IMR-90 (cell line): ENCODE measurements around the gene FRMPD4. TPM values are rescaled to one million over a fixed set of nuclear protein-coding genes. Genes with fewer than 3 reads are reported as not detected.

Experiments
- ATAC-seq: fragments of 200-7000 bp; cut with Tn5 transposase; 2 replicates; pipeline ENCODE4 v1.9.1; 2020; ENCODE audit warnings: low read depth, mild to moderate bottlenecking, moderate library complexity
- BruUV-seq: library from RNA; stranded (reverse); fragments of 400-500 nt; replicated peaks from 2 replicates; lab custom pipeline; 2021; lab: Mats Ljungman, UMichigan
- CTCF ChIA-PET: fragments of 300-600 bp; formaldehyde crosslinking; extraction: SDS; loops from one replicate; lab custom pipeline; 2021; ENCODE audit warnings: antibody characterized with exemption; lab: Yijun Ruan, JAX
- POLR2A ChIA-PET: fragments of 300-600 bp; sonication (Branson Sonifier 250); formaldehyde crosslinking; loops from one replicate; lab custom pipeline; 2022; ENCODE audit warnings: antibody characterized with exemption; ENCODE audit not compliant: unreplicated experiment; lab: Charles Lee
- DNase-seq: peaks from one replicate; pipeline ENCODE4 v3.0.0; 2013
- H2AFZ ChIP-seq: replicated peaks from 2 replicates; pipeline ENCODE3; 2013; ENCODE audit warnings: low read length, mild to moderate bottlenecking; ENCODE audit not compliant: poor library complexity
- H2AK5ac ChIP-seq: 2 replicates; pipeline ENCODE4 v1.6.1; 2013; ENCODE audit warnings: low read depth, low read length, inconsistent platforms
- H2AK9ac ChIP-seq: replicated peaks from 2 replicates; pipeline ENCODE3; 2013; ENCODE audit warnings: mild to moderate bottlenecking, low read depth, low read length, moderate library complexity; ENCODE audit not compliant: poor library complexity
- H2BK120ac ChIP-seq: 2 replicates; pipeline ENCODE4 v1.6.1; 2013; ENCODE audit warnings: low read depth, low read length, inconsistent platforms
- H2BK15ac ChIP-seq: 3 replicates; pipeline ENCODE4 v1.6.1; 2013; ENCODE audit warnings: low read depth, low read length, inconsistent platforms
- H2BK20ac ChIP-seq: 2 replicates; pipeline ENCODE4 v1.6.1; 2013; ENCODE audit warnings: low read depth, mild to moderate bottlenecking, inconsistent platforms, low read length, moderate library complexity
- H2BK5ac ChIP-seq: 2 replicates; pipeline ENCODE4 v1.6.1; 2013; ENCODE audit warnings: mild to moderate bottlenecking, low read depth, low read length, inconsistent platforms; ENCODE audit not compliant: poor library complexity, severe bottlenecking
- H3K14ac ChIP-seq: replicated peaks from 2 replicates; pipeline ENCODE4 v1.6.1; 2013; ENCODE audit warnings: low read depth, low read length, inconsistent platforms
- H3K18ac ChIP-seq: 2 replicates; pipeline ENCODE4 v1.6.1; 2013; ENCODE audit warnings: low read depth, low read length, control low read depth
- H3K23ac ChIP-seq: 2 replicates; pipeline ENCODE4 v1.6.1; 2013; ENCODE audit warnings: low read depth, low read length, inconsistent platforms
- H3K27ac ChIP-seq: 2 replicates; pipeline ENCODE4 v1.5.1; 2013; ENCODE audit warnings: mild to moderate bottlenecking, control low read depth, low read length; ENCODE audit not compliant: insufficient read depth
- H3K27me3 ChIP-seq: 2 replicates; pipeline ENCODE4 v1.6.1; 2013; ENCODE audit warnings: low read length; ENCODE audit not compliant: control insufficient read depth, insufficient read depth
- H3K36me3 ChIP-seq: 2 replicates; pipeline ENCODE4 v1.6.1; 2013; ENCODE audit warnings: low read length, mixed read lengths; ENCODE audit not compliant: control insufficient read depth, insufficient read depth
- H3K4ac ChIP-seq: 2 replicates; pipeline ENCODE4 v1.6.1; 2013; ENCODE audit warnings: low read depth, low read length, inconsistent platforms
- H3K4me1 ChIP-seq: 2 replicates; pipeline ENCODE4 v1.6.1; 2013; ENCODE audit warnings: low read length, mixed read lengths; ENCODE audit not compliant: control insufficient read depth, insufficient read depth
- H3K4me2 ChIP-seq: 2 replicates; pipeline ENCODE4 v1.6.1; 2013; ENCODE audit warnings: low read depth, mild to moderate bottlenecking, control low read depth, low read length, moderate library complexity
- H3K4me3 ChIP-seq: 2 replicates; pipeline ENCODE4 v1.5.1; 2013; ENCODE audit warnings: low read depth, mild to moderate bottlenecking, control low read depth, low read length, moderate library complexity; ENCODE audit not compliant: insufficient read depth
- H3K56ac ChIP-seq: 2 replicates; pipeline ENCODE4 v1.6.1; 2013; ENCODE audit warnings: low read length, inconsistent platforms; ENCODE audit not compliant: insufficient read depth; ENCODE audit errors: extremely low read depth
- H3K79me1 ChIP-seq, 2 experiments: 2 replicates each; pipeline ENCODE4 v1.6.1; 2013; ENCODE audit warnings: low read length in 2 of 2, inconsistent platforms in 1 of 2, low read depth in 1 of 2
- H3K9ac ChIP-seq: 2 replicates; pipeline ENCODE4 v1.6.1; 2013; ENCODE audit warnings: low read depth, low read length, control low read depth
- H3K9me1 ChIP-seq: 2 replicates; pipeline ENCODE4 v1.6.1; 2013; ENCODE audit warnings: low read length, inconsistent platforms; ENCODE audit not compliant: insufficient read depth
- H3K9me3 ChIP-seq: 2 replicates; pipeline ENCODE4 v1.6.1; 2013; ENCODE audit warnings: low read length; ENCODE audit not compliant: control insufficient read depth, insufficient read depth
- H4K20me1 ChIP-seq: 2 replicates; pipeline ENCODE4 v1.6.1; 2013; ENCODE audit warnings: low read length, inconsistent platforms; ENCODE audit not compliant: insufficient read depth
- H4K5ac ChIP-seq: 2 replicates; pipeline ENCODE4 v1.6.1; 2013; ENCODE audit warnings: mild to moderate bottlenecking, low read depth, low read length, control low read depth
- H4K8ac ChIP-seq, 2 experiments: 2 replicates each; pipeline ENCODE4 v1.6.1; 2013; ENCODE audit warnings: low read depth in 2 of 2, low read length in 2 of 2, control low read depth in 1 of 2, inconsistent platforms in 1 of 2
- H4K91ac ChIP-seq: 2 replicates; pipeline ENCODE4 v1.6.1; 2013; ENCODE audit warnings: low read depth, low read length, inconsistent platforms; ENCODE audit not compliant: insufficient read depth
- ELK1 ChIP-seq: fragments of 150-350 bp; IDR thresholded peaks from 2 replicates; pipeline ENCODE4 v1.6.1; 2016; ENCODE audit warnings: low read depth, mild to moderate bottlenecking, low read length, moderate library complexity, borderline replicate concordance
- FOS ChIP-seq: fragments of 150-350 bp; IDR thresholded peaks from 2 replicates; pipeline ENCODE4 v1.6.1; 2016; ENCODE audit warnings: low read depth, low read length
- MAFK ChIP-seq: IDR thresholded peaks from 2 replicates; pipeline ENCODE4 v1.6.1; 2012; ENCODE audit warnings: low read depth, low read length, improper control_type of control experiment
- MAZ ChIP-seq: IDR thresholded peaks from 2 replicates; pipeline ENCODE4 v1.6.1; 2012; ENCODE audit warnings: low read depth, mild to moderate bottlenecking, low read length, improper control_type of control experiment, moderate library complexity, borderline replicate concordance
- MXI1 ChIP-seq: IDR thresholded peaks from 2 replicates; pipeline ENCODE4 v1.6.1; 2012; ENCODE audit warnings: low read depth, mild to moderate bottlenecking, low read length, moderate library complexity, borderline replicate concordance
- NFE2L2 ChIP-seq: fragments of 150-350 bp; IDR thresholded peaks from 2 replicates; pipeline ENCODE4 v1.6.1; 2016; ENCODE audit warnings: low read depth, mild to moderate bottlenecking, low read length
- RAD21 ChIP-seq: IDR thresholded peaks from 2 replicates; pipeline ENCODE4 v1.6.1; 2012; ENCODE audit warnings: low read length, improper control_type of control experiment
- RFX5 ChIP-seq: IDR thresholded peaks from 2 replicates; pipeline ENCODE4 v1.8.0; 2012; ENCODE audit warnings: low read depth, mild to moderate bottlenecking, low read length, moderate library complexity
- WGBS, 2 experiments: methylation state at CpG; one replicate each; pipeline versions ENCODE4 v1.1.5 to v1.1.7; 2013; ENCODE audit warnings: missing lambda C conversion rate in 2 of 2; ENCODE audit not compliant: insufficient read length in 1 of 2; ENCODE audit errors: extremely low coverage in 2 of 2; 5-methylcytosine and 5-hydroxymethylcytosine counted together
- dilution Hi-C: fragments of 300-500 bp; cut with HindIII; formaldehyde crosslinking; loops from one replicate; pipeline ENCODE4 v1.14.3; 2018; ENCODE audit warnings: low sequenced_read_pairs; ENCODE audit not compliant: unreplicated experiment
- in situ Hi-C: fragments of 300-500 bp; cut with MboI; formaldehyde crosslinking; loops from 3 replicates; pipeline ENCODE4 v1.14.3; 2019; ENCODE audit warnings: low sequenced_read_pairs, inconsistent platforms, mixed read lengths
- intact Hi-C: fragments of 100-400 bp; cut with micrococcal nuclease; formaldehyde crosslinking; loops from 2 replicates; pipeline ENCODE4 v1.10.0; 2022
- polyA plus RNA-seq, 3 experiments: library from polyadenylated mRNA; depleted of rRNA; stranded (reverse); fragments of >200 nt; gene quantifications; 2 replicates each; pipeline ENCODE4 v1.2.3, GENCODE V29; 2012; ENCODE audit warnings: low replicate concordance in 1 of 3
- total RNA-seq: library from RNA; depleted of rRNA; stranded (reverse); fragments of >200 nt; gene quantifications from 2 replicates; pipeline ENCODE4 v1.2.3, GENCODE V29; 2012
- TF ChIP-seq, protein P1 (sequence below): conservative IDR thresholded peaks from 2 replicates; pipeline ENCODE4 v1.5.1; 2012; ENCODE audit warnings: mild to moderate bottlenecking, low read depth, low read length, improper control_type of control experiment

Gene FRMPD4
- total and polyA plus RNA-seq, 2 of the 4 experiments (the other 2 are of a cell fraction) = 0.53 to 1.1 TPM

- H3K9me1 ChIP-seq = peaks cover 3% of the 10 kb centered on the region; the same call in 1 of the 2 replicates
- dilution Hi-C loops (no loop called here), intact Hi-C loops (loop anchor here (5.0 kb wide), 1 partner anchor 204 kb away; no protein-coding TSS in a partner anchor), in situ Hi-C loops (no loop called here)
- peaks cover 3% of the 10 kb centered on the region for H3K4me1 ChIP-seq
- ChIA-PET POLR2A (no interaction called here), CTCF (no interaction called here)
- H2BK5ac ChIP-seq = peak overlapping the region; percentile 8
- H3K27me3 ChIP-seq = no peaks in the 10 kb centered on the region
- no peak overlapping the region for H3K4me2 ChIP-seq
- H4K8ac ChIP-seq = peak overlapping the region; percentile 28 to 82; a peak in 3 of 4 replicates
- TF ChIP-seq, protein P1, sequence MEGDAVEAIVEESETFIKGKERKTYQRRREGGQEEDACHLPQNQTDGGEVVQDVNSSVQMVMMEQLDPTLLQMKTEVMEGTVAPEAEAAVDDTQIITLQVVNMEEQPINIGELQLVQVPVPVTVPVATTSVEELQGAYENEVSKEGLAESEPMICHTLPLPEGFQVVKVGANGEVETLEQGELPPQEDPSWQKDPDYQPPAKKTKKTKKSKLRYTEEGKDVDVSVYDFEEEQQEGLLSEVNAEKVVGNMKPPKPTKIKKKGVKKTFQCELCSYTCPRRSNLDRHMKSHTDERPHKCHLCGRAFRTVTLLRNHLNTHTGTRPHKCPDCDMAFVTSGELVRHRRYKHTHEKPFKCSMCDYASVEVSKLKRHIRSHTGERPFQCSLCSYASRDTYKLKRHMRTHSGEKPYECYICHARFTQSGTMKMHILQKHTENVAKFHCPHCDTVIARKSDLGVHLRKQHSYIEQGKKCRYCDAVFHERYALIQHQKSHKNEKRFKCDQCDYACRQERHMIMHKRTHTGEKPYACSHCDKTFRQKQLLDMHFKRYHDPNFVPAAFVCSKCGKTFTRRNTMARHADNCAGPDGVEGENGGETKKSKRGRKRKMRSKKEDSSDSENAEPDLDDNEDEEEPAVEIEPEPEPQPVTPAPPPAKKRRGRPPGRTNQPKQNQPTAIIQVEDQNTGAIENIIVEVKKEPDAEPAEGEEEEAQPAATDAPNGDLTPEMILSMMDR = no peak
- TF ChIP-seq FOS (no peak), MXI1 (no peak), MAZ (no peak), RFX5 (no peak), RAD21 (no peak), MAFK (no peak), ELK1 (no peak), NFE2L2 (no peak)
- no CpG with 5 or more reads among the region's 2 CpGs for WGBS, 2 experiments
- no peak for DNase-seq
- 0 out of 2 replicates have a peak overlapping the region, but pooled peaks have one; percentile 0 for H3K27ac ChIP-seq
- H3K9ac ChIP-seq = no peak overlapping the region
- no peaks in the 10 kb centered on the region for H4K20me1 ChIP-seq
- no peak overlapping the region for H3K23ac ChIP-seq
- H2AFZ ChIP-seq = no peak overlapping the region
- H3K14ac ChIP-seq = peak overlapping the region; percentile 31; the same call in 1 of the 2 replicates
- H4K91ac ChIP-seq = peak overlapping the region; percentile 41; the same call in 1 of the 2 replicates
- H3K9me3 ChIP-seq = no peaks in the 10 kb centered on the region
- no peak overlapping the region; the same call in 1 of the 2 replicates for H4K5ac ChIP-seq
- ATAC-seq = no peak
- peak overlapping the region; percentile 9; the same call in 1 of the 2 replicates for H3K18ac ChIP-seq
- peak overlapping the region; percentile 83; the same call in 1 of the 2 replicates for H2BK120ac ChIP-seq
- H2AK5ac ChIP-seq = peak overlapping the region; percentile 93
- no TSS peak for BruUV-seq
- peaks cover 0 to 9% of the 10 kb centered on the region in 2 experiments; a peak in 2 of 4 replicates for H3K79me1 ChIP-seq
- no peak overlapping the region for H3K4me3 ChIP-seq
- peak overlapping the region; percentile 77 for H3K4ac ChIP-seq
- H3K36me3 ChIP-seq = no peaks in the 10 kb centered on the region
- H3K56ac ChIP-seq = no peak overlapping the region
- peak overlapping the region; percentile 74 for H2BK20ac ChIP-seq
- H2BK15ac ChIP-seq = peak overlapping the region; percentile 98; the same call in 2 of the 3 replicates
- H2AK9ac ChIP-seq = no peak overlapping the region
Measured at GRCh38 chrX:12363216-12363615, 224.9 kb downstream of the FRMPD4 start.
